ENCODE measurements around the gene URI1.

Gene URI1

DNA sequence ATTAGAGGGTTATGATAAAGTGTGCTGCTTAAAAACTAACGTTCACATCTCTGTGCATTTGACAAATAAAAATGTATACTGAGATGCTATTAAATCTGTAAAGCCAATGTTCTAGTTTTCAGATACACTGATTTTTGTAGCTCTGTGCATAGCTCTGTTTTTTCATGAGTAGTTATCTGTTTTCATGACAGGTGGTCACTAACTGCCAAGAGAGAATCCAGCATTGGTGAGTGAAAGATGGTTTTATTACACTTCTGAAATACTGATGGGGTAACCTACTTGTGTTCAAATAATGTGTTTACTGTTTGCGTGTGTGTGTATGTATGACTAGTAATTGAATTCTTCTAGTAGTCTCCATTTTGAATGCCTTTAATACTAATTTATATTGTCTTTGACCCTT lies 29.0 kb downstream of the URI1 start:
- DNase-seq (ENCODE audit: low read depth in 2 of 2), result no peak

GRCh38 chr19:29971648-29972047 lies 29.6 kb downstream of the URI1 start:
- DNase-seq (ENCODE audit: low read depth in 2 of 2), result no peak

- DNase-seq (ENCODE audit: low read depth in 2 of 2), result no peak
Observed at GRCh38 chr19:29974701-29975100, 32.7 kb downstream of the URI1 start.

DNA sequence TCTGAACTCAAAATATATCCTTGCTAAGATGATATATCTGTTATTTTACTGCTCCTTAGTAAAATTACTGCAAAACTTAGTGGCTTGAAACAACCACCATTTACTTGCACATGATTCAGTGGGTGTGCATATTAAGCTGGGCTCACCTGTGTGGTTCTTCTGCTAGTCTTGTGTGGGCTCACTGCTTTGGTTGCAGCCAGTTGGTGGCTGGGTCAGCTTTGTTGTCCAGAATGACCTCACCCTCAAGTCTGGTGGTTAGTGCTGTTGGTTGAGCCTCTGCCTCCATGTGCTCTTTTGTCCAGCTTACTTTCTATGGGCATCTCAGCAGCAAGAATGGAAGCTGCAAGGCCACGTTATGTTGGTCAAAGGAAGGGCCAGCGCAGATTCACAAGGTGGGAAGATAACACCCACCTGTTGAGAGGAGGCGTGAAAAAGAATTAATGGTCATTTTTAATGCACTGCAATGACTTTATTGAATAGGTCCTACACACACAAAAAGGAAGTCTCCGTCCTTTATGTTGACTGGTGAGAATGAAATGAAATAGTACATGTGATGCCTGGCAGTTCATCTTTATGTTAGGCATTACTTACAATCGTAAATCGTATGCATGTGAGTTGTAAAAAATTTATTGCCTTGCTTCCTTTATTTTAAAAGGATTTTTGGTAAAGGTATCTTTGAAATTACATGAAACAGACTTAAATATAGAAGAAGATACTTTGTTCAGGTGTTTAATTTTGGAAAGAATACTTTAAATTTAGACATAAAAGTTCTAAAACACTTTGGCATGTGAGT lies 34.3 kb downstream of the URI1 start:
- no peak for DNase-seq (ENCODE audit: low read depth in 2 of 2)

- DNase-seq (ENCODE audit: low read depth in 2 of 2), result no peak
Observed at GRCh38 chr19:29978080-29978479, 36.0 kb downstream of the URI1 start.

GRCh38 chr19:29983568-29983967 lies 41.5 kb downstream of the URI1 start:
- DNase-seq (ENCODE audit: low read depth in 2 of 2), result no peak

DNA sequence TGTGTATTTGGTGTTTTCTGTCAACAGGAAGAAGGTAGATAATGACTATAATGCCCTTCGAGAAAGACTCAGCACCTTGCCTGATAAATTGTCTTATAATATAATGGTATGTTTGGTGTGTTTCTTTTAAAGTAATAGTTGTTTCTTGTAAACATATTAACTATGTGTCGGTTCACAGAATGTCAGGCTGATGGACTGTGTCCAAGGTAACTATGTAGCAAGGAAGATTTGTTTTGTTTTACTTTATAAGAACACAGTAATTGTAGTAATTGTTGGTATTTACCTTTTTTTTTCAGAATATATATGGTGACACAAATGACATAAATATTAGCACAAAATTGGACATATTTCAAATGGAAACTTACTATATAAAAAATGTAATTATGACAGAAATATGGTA lies 43.2 kb downstream of the URI1 start:
- no peak for DNase-seq (ENCODE audit: low read depth in 2 of 2)

GRCh38 chr19:29988351-29988750 lies 46.3 kb downstream of the URI1 start:
- no peak for DNase-seq (ENCODE audit: low read depth in 2 of 2)

- no peak for DNase-seq (ENCODE audit: low read depth in 2 of 2)
Observed at GRCh38 chr19:29992233-29992867, 50.3 kb downstream of the URI1 start.

- DNase-seq (ENCODE audit: low read depth in 2 of 2), result no peak
Observed at GRCh38 chr19:29999490-29999889, 57.5 kb downstream of the URI1 start.

GRCh38 chr19:30000862-30001261 lies 58.8 kb downstream of the URI1 start:
- no peak for DNase-seq (ENCODE audit: low read depth in 2 of 2)

DNA sequence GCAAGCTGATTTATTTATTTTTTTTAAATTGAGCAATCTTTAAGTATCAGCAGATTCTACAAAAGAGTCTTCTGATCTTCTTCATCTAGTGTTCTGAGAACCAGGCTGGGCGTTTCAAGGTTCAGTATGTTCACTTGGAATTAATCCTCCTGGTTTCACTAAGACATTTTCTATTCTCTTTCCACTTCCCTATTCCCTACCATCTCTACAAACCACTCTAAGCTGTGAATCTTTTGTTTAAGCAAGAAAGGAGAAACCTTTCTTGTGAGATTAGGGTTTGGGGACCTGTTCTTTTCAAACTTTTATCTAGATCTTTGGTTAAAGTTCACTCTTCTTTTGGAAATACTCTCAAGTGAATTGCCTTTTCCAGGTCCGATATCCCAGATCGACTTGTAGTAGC lies 59.3 kb downstream of the URI1 start:
- DNase-seq (ENCODE audit: low read depth in 2 of 2), result no peak

DNA sequence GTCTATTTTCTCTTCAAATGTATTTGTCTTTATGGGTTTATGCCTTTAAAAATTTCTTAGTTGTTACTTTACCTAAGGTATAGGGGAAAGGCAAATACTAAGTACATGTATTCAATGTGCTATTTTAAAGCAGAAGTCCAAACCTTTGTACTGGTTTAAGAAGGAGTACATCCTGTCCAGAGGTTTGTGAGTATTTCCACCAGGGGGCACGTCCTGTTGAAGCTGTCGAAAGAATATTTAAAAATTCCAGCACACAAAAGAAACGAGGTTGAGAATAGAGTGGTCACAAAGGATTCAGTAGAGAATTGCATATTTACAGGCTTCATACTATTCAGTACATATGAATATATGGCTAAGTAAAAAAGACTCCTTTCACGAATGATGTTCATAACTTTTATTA lies 59.8 kb downstream of the URI1 start:
- DNase-seq (ENCODE audit: low read depth in 2 of 2), result no peak

GRCh38 chr19:30003866-30004265 lies 61.8 kb downstream of the URI1 start:
- no peak for DNase-seq (ENCODE audit: low read depth in 2 of 2)

DNA sequence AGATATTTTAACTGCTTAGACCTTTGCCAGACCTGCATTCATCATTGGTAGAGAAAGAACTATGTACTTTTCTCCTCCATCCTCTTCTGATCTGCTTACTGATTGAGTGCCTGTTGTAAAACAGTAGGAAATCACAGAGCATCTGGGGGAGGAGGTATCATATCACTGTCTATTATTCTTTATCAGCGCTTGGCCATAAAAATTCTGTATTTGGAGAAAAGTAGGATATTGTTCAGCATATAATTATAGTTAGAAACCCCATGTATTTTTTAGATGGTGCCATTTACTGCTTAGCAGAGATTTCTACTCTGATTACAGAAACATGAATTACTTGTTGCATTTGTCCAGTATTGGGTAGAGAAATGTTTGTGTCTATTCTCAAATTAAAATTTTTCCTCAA lies 62.4 kb downstream of the URI1 start:
- no peak for DNase-seq (ENCODE audit: low read depth in 2 of 2)

DNA sequence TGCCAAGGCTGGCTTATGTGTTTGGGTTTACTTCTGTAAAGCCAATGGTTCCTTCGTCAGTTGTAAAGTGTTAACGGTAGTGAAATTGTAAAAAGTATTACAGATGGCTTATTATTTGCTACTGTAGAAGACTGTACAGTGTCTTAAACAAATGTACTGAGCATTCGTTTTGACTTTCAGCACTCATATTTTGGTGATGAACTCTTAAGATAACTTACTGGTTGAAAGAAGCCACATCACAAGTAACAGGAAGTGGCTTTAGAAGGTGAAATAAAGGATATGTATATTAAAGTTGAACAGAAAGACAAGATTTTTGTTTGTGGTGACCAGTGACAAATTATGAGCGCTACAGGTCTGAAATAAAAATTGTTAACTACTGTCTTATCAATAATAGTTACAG lies 64.2 kb downstream of the URI1 start:
- DNase-seq (ENCODE audit: low read depth in 2 of 2), result no peak

GRCh38 chr19:30008169-30008568 lies 66.1 kb downstream of the URI1 start:
- no peak for DNase-seq (ENCODE audit: low read depth in 2 of 2)

GRCh38 chr19:30009013-30009412 lies 67.0 kb downstream of the URI1 start:
- no peak for DNase-seq (ENCODE audit: low read depth in 2 of 2)

DNA sequence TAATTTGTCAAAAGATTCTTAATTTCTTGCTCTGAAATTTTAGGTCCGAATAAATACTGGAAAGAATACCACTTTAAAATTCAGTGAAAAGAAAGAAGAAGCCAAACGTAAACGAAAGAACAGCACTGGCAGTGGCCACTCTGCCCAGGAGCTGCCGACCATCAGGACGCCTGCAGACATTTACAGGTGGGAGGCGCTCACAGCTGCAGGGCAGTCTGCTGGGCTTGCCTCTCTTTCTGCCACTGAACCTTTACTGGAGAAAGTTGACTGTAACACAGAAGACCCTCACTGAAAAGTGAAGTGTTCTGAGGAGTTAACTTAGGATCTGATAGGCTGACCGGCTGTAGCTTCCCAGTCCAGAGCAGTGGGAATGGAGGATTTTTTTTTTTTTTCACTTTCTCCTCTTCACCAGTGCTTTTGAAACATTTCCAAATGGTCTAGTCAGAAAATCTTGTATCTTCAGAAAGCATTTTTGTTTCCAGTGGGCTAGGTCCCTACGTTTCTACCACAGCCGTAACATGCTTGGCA lies 69.1 kb downstream of the URI1 start:
- no peak for DNase-seq (ENCODE audit: low read depth in 2 of 2)

DNA sequence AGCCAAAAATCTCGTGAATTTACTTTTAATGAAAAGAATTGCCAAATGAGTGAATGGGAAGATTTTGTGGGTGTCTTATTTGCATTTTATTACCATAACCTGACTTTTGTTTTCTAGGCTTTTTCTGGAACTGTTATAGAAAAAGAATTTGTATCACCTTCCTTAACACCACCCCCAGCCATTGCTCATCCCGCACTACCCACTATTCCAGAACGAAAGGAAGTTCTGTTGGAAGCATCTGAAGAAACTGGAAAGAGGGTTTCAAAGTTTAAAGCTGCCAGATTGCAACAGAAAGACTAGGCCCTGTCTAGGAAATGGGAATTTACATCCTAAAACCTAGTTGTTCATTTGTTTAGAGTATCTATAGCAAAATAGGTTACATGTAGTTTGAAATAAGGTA lies 72.7 kb downstream of the URI1 start:
- no peak for DNase-seq (ENCODE audit: low read depth in 2 of 2)

DNA sequence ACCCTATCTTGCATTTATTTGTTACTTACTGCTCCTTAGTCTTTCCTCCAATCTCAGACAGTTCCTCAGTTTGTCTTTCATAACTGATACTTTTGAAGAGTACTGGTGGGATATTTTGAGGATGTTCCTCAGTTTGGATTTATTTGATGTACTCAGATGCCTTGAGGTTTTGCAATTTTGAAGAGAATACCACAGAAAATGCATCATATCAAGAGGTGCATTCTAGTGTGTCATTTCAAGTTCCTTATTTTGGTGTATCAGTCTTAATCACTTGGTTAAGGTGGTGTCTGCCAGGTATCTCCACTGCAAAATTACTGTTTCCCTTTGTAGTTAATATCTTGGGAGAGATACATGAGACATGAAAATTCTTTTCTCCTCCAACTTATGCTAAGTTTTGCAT lies 75.1 kb downstream of the URI1 start:
- DNase-seq (ENCODE audit: low read depth in 2 of 2), result no peak

DNA sequence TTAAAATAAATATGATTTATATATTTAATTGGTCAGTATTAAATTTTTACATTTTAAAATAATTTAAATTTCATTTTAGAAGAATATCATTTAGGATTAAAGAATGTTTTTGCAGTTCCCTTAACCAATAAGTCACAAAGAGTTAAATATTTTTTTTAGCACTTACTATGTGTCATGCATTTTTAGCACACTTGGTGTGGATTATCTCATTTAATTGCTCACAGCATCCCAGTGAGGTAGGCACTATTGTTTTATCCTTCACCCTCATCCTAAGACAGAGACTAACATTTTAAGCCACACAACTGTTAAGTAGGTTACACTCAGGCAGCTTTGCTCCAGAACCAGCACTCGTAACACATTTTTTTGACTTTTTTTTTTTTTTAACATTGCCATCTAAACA lies 78.2 kb downstream of the URI1 start:
- DNase-seq (ENCODE audit: low read depth in 2 of 2), result no peak

GRCh38 chr19:30022659-30023058 lies 80.6 kb downstream of the URI1 start:
- DNase-seq (ENCODE audit: low read depth in 2 of 2), result no peak
